CD4-positive, alpha-beta T cell treated with Interleukin-1 beta for 1 hour (primary cell): ENCODE results near the gene ECE1.
"Not testable (repeated sequence)": the region's sequence is repeated elsewhere in the genome, so short reads cannot be mapped to it uniquely, and the experiment has no call there.

Experiments
- DNase-seq, 2 donors: peaks; one replicate each; pipeline ENCODE4 v3.0.0-alpha.2; 2020 to 2022

The ECE1 gene

GRCh38 chr1:21290546-21290944 lies 282 bp upstream of the ECE1 start:
- peak; percentile 35 to 63 for DNase-seq

DNA sequence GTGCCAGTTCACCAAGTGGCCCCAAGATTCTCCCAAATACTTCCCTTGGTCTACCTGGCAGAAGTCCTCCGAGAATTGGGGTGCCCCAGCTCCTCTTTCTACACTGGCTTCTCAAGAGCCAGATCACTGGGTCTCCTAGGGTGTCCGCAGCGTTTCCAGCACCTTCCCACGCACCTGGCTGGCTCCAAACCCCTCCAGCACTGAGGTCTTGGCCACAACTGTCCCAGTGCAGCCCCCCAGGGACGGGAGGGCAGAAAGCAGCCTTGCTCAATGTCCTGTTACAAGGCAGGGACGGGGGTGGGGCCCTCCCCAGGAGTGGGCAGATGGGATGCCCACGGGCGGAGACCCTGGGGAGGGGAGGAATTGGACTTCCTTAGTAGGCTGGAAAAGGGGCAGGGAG lies 1.1 kb downstream of the ECE1 start:
- no peak for DNase-seq

- no peak for DNase-seq
Observed at GRCh38 chr1:21287905-21288514, 2.3 kb downstream of the ECE1 start.

DNA sequence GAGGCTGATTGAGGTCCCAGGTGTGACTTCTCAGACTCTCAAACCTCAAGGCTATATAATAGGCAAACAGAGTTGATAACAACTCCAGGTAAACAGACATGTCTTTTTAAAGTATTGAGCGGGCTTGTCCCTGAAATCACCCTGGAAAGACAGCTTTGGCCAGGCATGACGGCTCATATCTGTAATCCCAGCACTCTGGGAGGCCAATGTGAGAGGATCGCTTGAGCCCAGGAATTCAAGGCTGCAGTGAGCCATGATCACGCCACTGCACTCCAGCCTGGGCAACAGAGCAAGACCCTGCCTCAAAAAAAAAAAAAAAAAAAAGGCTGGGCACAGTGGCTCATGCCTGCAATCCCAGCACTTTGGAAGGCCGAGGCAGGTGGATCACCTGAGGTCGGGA lies 4.9 kb downstream of the ECE1 start:
- DNase-seq: not testable (repeated sequence)

DNA sequence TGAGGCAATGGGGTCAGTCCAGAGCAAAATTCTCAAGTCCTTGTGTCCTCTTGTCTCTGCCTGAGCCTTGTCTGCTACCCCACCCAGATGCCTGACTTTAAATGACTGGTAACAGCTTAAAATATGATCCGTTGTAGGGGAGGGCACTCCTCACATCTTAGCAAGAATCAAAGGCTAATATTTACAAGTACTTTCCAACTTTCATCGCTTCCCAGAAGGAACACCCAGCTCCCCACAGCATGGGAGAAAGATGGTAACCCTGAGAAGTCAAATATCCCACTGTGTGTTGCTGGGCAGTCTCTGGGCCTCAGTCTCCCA lies 5.2 kb downstream of the ECE1 start:
- DNase-seq: no peak

DNA sequence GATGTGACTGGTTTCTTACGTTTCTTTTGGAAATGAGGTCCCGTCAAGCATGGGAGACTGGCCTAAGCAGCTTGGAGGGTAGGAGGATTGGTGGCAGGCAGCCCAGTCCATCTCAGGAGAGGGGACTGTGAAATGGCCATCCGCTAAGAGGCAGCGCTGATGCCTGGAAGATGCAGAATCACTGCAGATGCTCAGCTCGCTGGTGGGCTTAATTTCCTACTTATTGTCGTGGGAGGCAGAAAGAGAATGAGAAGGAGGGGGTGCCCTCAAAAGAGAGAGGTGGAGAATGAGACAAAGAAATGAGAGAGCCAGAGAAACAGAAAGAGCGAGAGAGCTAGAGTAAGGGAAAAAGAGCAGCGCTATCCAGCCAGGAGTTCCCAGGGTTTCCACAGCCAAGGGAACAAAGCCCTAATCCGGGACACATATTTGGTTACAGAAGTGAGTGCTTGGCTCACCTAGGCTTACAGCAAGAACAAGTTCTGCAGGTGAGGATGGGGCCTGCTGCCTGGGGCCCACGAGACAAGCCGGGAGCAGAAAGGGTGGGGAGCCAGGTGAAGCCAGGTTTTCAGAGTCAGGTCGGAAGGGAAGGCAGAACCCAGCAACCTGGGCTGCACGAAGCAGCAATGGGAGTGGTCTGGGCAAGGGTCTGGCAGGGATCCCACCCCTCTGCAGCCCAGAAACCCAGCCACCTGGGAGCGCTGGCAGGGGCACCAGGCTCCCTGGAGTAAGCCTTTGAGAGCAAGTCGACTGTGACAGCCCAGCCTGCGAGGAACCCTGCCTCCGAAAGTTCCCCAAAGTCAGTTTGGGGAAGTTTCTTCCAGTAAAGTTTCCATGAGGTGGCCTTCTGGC lies 5.8 kb downstream of the ECE1 start:
- DNase-seq: peak in 1 of 2 donors; percentile 35

DNA sequence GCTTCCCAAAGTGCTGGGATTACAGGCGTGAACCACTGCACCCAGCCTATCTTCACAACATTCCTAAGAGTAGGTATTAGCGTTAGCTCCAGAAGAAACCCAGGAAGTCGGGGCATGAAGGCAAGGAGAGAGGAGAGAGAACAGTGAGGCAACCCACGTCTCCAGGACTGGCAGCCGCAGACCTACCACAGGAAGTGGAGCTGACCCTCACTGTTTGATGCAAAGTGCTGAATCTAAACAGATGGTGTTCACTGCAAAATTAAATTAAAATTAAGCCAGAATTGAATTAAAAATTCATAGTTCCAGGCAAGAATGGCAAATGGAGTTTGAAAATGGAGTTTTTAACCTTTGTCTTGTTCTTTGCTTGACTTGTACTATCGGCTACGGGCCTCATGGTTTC lies 6.7 kb downstream of the ECE1 start:
- DNase-seq: no peak

DNA sequence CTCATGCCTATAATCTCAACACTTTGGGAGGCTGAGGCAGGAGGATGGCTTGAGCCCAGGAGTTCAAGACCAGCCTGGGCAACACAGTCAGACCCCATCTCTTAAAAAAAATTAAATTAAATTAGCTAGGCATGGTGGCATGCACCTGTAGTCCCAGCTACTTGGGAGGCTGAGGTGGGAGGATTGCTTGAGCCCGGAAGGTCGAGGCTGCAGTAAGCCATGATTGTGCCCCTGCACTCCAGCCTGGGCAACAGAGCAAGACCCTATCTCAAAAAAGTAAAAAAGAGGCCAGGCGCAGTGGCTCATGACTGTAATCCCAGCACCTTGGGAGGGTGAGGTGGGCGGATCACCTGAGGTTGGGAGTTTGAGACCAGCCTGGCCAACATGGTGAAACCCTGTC lies 8.2 kb downstream of the ECE1 start:
- not testable (repeated sequence) for DNase-seq

DNA sequence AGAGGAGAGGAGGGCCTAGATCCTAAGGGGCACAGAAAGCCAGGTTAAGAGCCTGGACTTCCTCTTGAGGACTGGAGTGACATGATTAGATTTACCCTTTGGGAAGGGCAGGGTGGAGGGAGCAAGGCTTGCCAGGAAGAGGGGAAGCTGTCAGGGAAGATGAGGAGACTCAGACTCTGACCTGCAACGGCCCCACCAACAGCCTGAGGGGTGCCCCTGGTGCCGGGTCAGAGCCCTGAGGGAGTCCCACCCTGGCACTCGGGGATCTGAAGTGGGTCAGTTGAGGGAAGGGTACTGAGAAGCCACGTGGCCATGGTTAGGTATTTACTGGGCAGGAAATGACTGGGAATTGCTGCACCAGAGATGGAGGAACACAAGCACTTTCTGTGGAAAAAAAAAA lies 9.8 kb downstream of the ECE1 start:
- no peak for DNase-seq

GRCh38 chr1:21280011-21280471 lies 10.2 kb downstream of the ECE1 start:
- DNase-seq: peak in 1 of 2 donors; percentile 27

DNA sequence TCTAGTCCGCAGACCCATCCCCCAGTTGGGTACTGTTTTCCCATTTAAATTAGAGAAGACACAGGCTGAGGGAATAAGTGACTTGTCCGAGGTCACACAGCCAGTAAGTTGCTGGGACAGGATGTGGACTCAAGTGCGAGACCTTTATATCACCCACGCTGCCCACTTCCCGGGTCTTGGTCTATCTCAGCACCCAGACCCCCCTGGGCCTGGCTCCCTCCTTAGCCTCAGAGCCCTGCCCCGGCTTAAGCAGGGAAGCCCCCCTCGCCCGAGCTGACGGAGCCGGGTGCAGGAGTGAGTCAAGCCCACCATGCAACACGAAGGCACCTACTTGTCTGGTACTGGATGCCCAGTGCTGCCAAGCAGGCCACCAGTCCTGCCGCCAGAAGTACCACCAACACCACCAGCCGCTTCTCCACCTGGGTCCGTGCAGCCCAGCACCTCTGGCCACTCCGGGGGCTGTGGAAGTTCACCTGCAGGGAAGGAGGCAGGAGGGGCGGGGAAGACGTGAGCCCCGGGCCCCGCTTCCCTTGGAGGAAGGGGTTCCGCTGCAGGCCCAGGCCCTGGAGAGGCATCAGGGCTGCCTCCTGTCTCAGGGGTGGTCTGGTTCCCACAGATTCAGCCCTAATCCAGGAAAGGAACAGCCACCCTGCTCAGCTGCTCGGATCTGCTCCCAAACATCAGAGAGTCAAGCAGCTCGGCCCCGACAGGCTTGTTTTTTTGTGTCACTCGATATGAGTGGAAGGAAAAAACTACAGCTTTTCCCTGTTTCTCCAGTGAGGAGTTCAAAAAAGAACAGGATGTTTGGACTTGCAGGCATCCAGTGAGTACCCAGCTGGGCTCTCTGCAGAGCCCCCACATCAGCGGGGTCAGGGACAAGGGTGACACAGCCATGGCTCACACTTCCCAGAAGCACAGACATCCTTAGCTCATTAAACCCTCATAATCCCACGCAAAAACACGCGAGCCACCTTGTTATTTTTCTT lies 11.1 kb downstream of the ECE1 start:
- DNase-seq: no peak

- DNase-seq: no peak
Observed at GRCh38 chr1:21278208-21278859, 11.9 kb downstream of the ECE1 start.

- DNase-seq: no peak
Observed at GRCh38 chr1:21277180-21277579, 13.1 kb downstream of the ECE1 start.

GRCh38 chr1:21272540-21272939 lies 17.7 kb downstream of the ECE1 start:
- DNase-seq: no peak

GRCh38 chr1:21271550-21271949 lies 18.7 kb downstream of the ECE1 start:
- no peak for DNase-seq

GRCh38 chr1:21270086-21270689 lies 20.1 kb downstream of the ECE1 start:
- DNase-seq: peak; percentile 77 to 86

- no peak for DNase-seq
Observed at GRCh38 chr1:21269461-21270085, 20.7 kb downstream of the ECE1 start.

- no peak for DNase-seq
Observed at GRCh38 chr1:21268281-21269239, 21.7 kb downstream of the ECE1 start.

GRCh38 chr1:21267191-21268077 lies 22.8 kb downstream of the ECE1 start:
- no peak for DNase-seq
